Activated naive CD4-positive, alpha-beta T cell treated with anti-CD3 and anti-CD28 coated beads, Interleukin-2, amount 50 U/mL, for 24 hours (primary cell): ENCODE results near the gene INTS14.

Experiments
- H3K27ac Mint-ChIP-seq: one replicate; pipeline ENCODE4 v1.8.0; 2021; ENCODE audit warnings: mild to moderate bottlenecking, mixed read lengths
- H3K27me3 Mint-ChIP-seq: one replicate; pipeline ENCODE4 v1.8.0; 2021; ENCODE audit warnings: mixed read lengths
- H3K36me3 Mint-ChIP-seq: one replicate; pipeline ENCODE4 v1.8.0; 2021; ENCODE audit warnings: mixed read lengths
- H3K4me1 Mint-ChIP-seq: one replicate; pipeline ENCODE4 v1.8.0; 2021; ENCODE audit warnings: mixed read lengths
- H3K4me3 Mint-ChIP-seq: one replicate; pipeline ENCODE4 v1.8.0; 2021; ENCODE audit warnings: mild to moderate bottlenecking, mixed read lengths
- H3K9me3 Mint-ChIP-seq: one replicate; pipeline ENCODE4 v1.8.0; 2021; ENCODE audit warnings: mixed read lengths

The INTS14 gene

GRCh38 chr15:65612949-65613744, 2.2 kb upstream of the INTS14 start:
- H3K9me3 Mint-ChIP-seq, result no peaks in the 10 kb centered on the region
- no peaks in the 10 kb centered on the region for H3K27me3 Mint-ChIP-seq
- H3K27ac Mint-ChIP-seq, result no peak overlapping the region
- peaks cover 36% of the 10 kb centered on the region for H3K4me1 Mint-ChIP-seq
- H3K4me3 Mint-ChIP-seq, result no peak overlapping the region
- H3K36me3 Mint-ChIP-seq, result no peaks in the 10 kb centered on the region

DNA sequence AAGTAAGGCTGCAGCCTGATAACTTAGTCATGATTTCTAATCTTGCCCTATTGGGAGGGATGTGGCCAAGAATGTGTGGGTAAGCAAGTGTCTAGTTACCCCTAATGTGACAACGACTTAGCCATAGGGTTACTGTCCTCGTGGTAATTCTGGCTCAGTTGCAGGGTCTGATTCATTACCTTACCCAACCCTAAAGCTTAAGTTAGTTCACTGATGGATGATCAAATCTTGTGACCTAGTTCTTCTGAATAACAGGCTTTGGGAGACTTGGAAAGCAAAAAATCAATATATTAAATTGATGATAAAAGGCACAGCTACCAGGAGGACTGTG, 1.6 kb upstream of the INTS14 start:
- Mint-ChIP-seq H3K27ac (no peak overlapping the region), H3K27me3 (no peaks in the 10 kb centered on the region), H3K36me3 (no peaks in the 10 kb centered on the region), H3K9me3 (no peaks in the 10 kb centered on the region), H3K4me1 (peaks cover 39% of the 10 kb centered on the region), H3K4me3 (no peak overlapping the region)

DNA sequence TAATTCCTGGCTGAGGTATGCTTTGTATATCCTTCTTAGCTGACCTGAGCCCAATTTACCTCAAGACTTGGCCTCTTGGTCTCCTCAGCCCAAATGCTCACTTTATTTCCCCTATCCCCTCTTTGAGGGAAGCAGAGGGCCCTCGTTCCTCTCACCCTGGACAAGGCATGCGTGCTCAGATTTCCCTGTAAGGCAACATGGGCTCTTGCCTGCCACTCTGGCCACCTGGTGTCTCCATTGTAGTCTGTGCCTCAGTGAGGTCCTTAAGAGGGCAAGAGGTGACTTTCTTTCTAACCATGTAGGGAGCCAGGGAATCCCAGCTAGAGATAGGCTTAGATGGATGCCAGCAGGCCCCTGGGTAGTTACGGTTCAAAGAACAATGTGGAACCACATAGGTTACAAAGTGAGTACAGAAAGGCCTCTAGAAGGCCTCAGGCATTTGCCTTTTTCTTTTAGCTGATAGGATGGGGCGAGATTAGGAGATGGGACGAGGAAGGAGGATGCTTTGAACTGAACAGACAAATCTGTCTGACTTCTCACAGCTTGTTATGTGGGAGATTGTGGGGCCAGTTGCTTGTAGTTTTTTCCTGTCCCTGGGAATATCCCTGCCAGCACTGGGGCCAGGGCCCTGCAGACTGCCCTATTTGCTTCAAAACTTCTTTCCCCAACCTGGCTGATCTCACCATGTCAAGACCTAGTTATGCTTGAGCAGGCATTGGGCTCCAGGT, 1.1 kb upstream of the INTS14 start:
- Mint-ChIP-seq H3K9me3 (no peaks in the 10 kb centered on the region), H3K4me1 (peaks cover 43% of the 10 kb centered on the region), H3K4me3 (peak overlapping the region; percentile 98), H3K27me3 (no peaks in the 10 kb centered on the region), H3K27ac (peak overlapping the region; percentile 100), H3K36me3 (no peaks in the 10 kb centered on the region)

- H3K27me3 Mint-ChIP-seq, result no peaks in the 10 kb centered on the region
- peaks cover 9% of the 10 kb centered on the region for H3K4me1 Mint-ChIP-seq
- H3K4me3 Mint-ChIP-seq, result no peak overlapping the region
- H3K9me3 Mint-ChIP-seq, result no peaks in the 10 kb centered on the region
- H3K36me3 Mint-ChIP-seq, result peaks cover 3% of the 10 kb centered on the region
- H3K27ac Mint-ChIP-seq, result no peak overlapping the region
These were observed 7.4 kb downstream of the INTS14 start for GRCh38 chr15:65603559-65603958.

DNA sequence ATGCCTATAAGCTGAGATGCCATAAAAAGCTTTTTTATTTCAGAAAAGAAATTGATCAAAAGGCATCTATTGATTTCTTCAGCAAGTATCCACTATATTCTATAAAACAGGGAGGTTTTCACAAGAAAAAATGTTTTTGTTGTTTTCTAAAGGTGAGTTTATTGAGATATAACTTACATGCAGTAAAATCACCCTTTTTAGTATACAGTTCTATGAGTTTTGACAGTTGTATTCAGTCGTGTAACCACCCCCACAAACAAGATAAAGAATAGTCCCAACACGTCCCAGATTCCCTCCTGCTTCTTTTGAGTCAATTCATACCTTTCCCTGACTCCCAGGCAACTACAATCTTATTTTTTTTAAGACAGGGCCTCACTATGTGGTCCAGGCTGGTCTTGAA, 7.8 kb downstream of the INTS14 start:
- Mint-ChIP-seq H3K27me3 (no peaks in the 10 kb centered on the region), H3K9me3 (no peaks in the 10 kb centered on the region), H3K36me3 (peaks cover 3% of the 10 kb centered on the region), H3K4me3 (no peak overlapping the region), H3K4me1 (peaks cover 7% of the 10 kb centered on the region), H3K27ac (no peak overlapping the region)

- no peaks in the 10 kb centered on the region for H3K4me1 Mint-ChIP-seq
- no peak overlapping the region for H3K27ac Mint-ChIP-seq
- peaks cover 3% of the 10 kb centered on the region for H3K36me3 Mint-ChIP-seq
- no peaks in the 10 kb centered on the region for H3K9me3 Mint-ChIP-seq
- no peak overlapping the region for H3K4me3 Mint-ChIP-seq
- H3K27me3 Mint-ChIP-seq, result no peaks in the 10 kb centered on the region
These were observed 11.3 kb downstream of the INTS14 start for GRCh38 chr15:65599677-65600076.

DNA sequence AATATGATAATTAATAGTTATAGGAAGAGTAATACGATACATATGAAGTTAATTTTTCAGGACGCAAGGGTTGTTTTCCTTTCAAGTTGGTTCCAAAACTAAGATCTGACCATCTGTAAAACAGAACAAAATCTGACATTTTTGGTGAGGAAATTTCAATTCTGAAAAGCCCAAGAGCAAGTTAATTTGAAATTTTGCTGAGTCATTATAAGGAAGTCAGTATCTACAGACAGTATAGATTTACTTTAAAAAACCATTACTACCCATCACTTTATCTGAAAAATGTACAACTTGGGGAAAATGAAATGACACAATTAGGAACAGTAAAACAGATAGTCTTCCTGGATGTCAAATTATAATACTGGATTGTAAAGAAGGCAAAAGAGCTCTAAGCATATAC, 12.5 kb downstream of the INTS14 start:
- Mint-ChIP-seq H3K27ac (no peak overlapping the region), H3K27me3 (no peaks in the 10 kb centered on the region), H3K36me3 (peaks cover 6% of the 10 kb centered on the region)

DNA sequence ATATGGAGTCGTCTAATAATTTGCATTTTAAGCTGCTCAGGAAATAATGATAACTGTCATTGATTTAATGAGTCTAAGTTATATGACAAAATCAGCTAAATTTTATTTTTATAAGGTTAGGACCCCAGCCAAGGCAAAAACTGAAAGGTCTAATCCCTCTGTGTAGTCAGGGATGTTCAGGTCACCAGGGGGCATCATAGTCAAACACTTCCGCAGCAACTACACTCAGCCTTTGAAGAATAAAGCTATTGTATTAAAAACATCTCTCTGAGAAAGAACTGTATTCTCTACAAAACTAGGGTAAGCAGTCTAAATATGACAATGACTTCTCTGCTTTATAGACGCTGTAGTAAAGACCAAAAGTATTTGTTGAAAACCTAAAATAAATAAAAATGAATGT, 15.0 kb downstream of the INTS14 start:
- peaks cover 10% of the 10 kb centered on the region for H3K36me3 Mint-ChIP-seq

More for the DNA sequence above, 12.5 kb downstream of the INTS14 start:
- no peak overlapping the region for H3K4me3 Mint-ChIP-seq
- no peaks in the 10 kb centered on the region for H3K4me1 Mint-ChIP-seq
- H3K9me3 Mint-ChIP-seq, result no peaks in the 10 kb centered on the region

GRCh38 chr15:65587094-65587493, 23.8 kb downstream of the INTS14 start:
- peaks cover 60% of the 10 kb centered on the region for H3K4me1 Mint-ChIP-seq
- no peak overlapping the region for H3K27ac Mint-ChIP-seq
- no peaks in the 10 kb centered on the region for H3K9me3 Mint-ChIP-seq
- H3K36me3 Mint-ChIP-seq, result peaks cover 46% of the 10 kb centered on the region
- H3K27me3 Mint-ChIP-seq, result no peaks in the 10 kb centered on the region
- no peak overlapping the region for H3K4me3 Mint-ChIP-seq

More for the DNA sequence above, 15.0 kb downstream of the INTS14 start:
- Mint-ChIP-seq H3K4me3 (no peak overlapping the region), H3K27ac (no peak overlapping the region), H3K9me3 (no peaks in the 10 kb centered on the region), H3K27me3 (no peaks in the 10 kb centered on the region), H3K4me1 (no peaks in the 10 kb centered on the region)

GRCh38 chr15:65584241-65584640, 26.7 kb downstream of the INTS14 start:
- H3K36me3 Mint-ChIP-seq, result peaks cover 31% of the 10 kb centered on the region
- peak overlapping the region; percentile 44 for H3K4me3 Mint-ChIP-seq
- H3K9me3 Mint-ChIP-seq, result no peaks in the 10 kb centered on the region
- H3K27ac Mint-ChIP-seq, result peak overlapping the region; percentile 84
- peaks cover 52% of the 10 kb centered on the region for H3K4me1 Mint-ChIP-seq
- H3K27me3 Mint-ChIP-seq, result no peaks in the 10 kb centered on the region

DNA sequence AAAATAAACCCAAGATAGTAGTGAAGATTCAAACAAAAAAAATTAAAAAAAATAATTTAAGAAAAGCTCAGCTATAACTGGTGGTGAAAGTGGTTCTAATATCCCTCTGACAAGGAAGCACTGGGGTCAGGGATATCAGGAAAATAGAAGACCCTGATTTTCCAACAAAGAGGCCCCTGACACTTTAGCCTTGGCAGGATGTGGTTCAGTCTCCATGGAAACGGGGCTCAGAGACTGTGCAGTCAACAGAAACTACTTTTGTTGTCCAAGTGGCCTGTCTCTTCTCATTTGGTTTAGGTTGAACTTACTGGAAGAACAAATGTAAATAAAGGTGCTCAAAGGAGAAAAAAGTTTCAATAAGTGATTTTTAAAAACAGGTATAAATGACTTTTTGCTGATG, 27.2 kb downstream of the INTS14 start:
- peak overlapping the region; percentile 49 for H3K4me3 Mint-ChIP-seq
- peak overlapping the region; percentile 89 for H3K27ac Mint-ChIP-seq
- no peaks in the 10 kb centered on the region for H3K27me3 Mint-ChIP-seq
- H3K36me3 Mint-ChIP-seq, result peaks cover 31% of the 10 kb centered on the region
- no peaks in the 10 kb centered on the region for H3K9me3 Mint-ChIP-seq
- H3K4me1 Mint-ChIP-seq, result peaks cover 52% of the 10 kb centered on the region

GRCh38 chr15:65580287-65580686, 30.6 kb downstream of the INTS14 start:
- Mint-ChIP-seq H3K4me3 (no peak overlapping the region), H3K9me3 (no peaks in the 10 kb centered on the region), H3K36me3 (peaks cover 27% of the 10 kb centered on the region), H3K27me3 (no peaks in the 10 kb centered on the region), H3K27ac (peak overlapping the region; percentile 70), H3K4me1 (peaks cover 30% of the 10 kb centered on the region)

DNA sequence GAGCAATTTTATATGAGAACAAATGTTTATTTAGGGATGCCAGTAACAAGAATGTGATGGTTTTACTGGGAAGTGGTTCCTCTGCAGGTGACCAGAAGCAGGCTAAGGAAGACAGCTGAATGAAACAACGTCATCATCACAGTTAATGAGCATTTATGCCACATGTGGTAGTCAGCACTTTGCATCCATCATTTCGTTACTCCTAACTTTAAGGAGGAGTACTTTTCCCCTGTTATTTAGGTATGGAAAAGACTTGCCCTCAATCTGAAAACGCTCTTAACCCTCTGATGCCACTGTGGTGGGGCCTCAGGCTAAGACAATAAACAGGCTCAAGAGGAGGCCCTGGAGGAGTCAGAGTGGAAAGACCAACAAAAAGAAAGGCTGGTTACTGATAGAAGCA, 31.2 kb downstream of the INTS14 start:
- no peak overlapping the region for H3K4me3 Mint-ChIP-seq
- H3K27me3 Mint-ChIP-seq, result no peaks in the 10 kb centered on the region
- H3K27ac Mint-ChIP-seq, result no peak overlapping the region
- H3K9me3 Mint-ChIP-seq, result no peaks in the 10 kb centered on the region
- H3K4me1 Mint-ChIP-seq, result peaks cover 25% of the 10 kb centered on the region
- H3K36me3 Mint-ChIP-seq, result peaks cover 27% of the 10 kb centered on the region

GRCh38 chr15:65578904-65579728, 31.8 kb downstream of the INTS14 start:
- Mint-ChIP-seq H3K36me3 (peaks cover 25% of the 10 kb centered on the region), H3K27ac (peak overlapping the region; percentile 55), H3K9me3 (no peaks in the 10 kb centered on the region), H3K4me3 (no peak overlapping the region), H3K27me3 (no peaks in the 10 kb centered on the region), H3K4me1 (peaks cover 19% of the 10 kb centered on the region)

GRCh38 chr15:65577129-65577996, 33.6 kb downstream of the INTS14 start:
- Mint-ChIP-seq H3K9me3 (no peaks in the 10 kb centered on the region), H3K36me3 (peaks cover 14% of the 10 kb centered on the region), H3K4me3 (no peak overlapping the region), H3K27ac (no peak overlapping the region), H3K27me3 (no peaks in the 10 kb centered on the region), H3K4me1 (peaks cover 2% of the 10 kb centered on the region)
